HFFc6 (cell line): ENCODE results near the gene SUSD6. TPM values are rescaled to one million over a fixed set of nuclear protein-coding genes. Genes with fewer than 3 reads are reported as not detected.

Experiments used
- DNase-seq: peaks from one replicate; pipeline ENCODE4 v3.0.0-alpha.2; 2018
- H3K27ac Mint-ChIP-seq: 2 replicates; pipeline ENCODE4 v1.8.0; 2020; ENCODE audit warnings: mild to moderate bottlenecking, mixed read lengths
- H3K27me3 Mint-ChIP-seq: 2 replicates; pipeline ENCODE4 v1.8.0; 2021; ENCODE audit warnings: mild to moderate bottlenecking, moderate library complexity, mixed read lengths; ENCODE audit not compliant: insufficient read depth
- H3K36me3 Mint-ChIP-seq: 2 replicates; pipeline ENCODE4 v1.8.0; 2021; ENCODE audit warnings: low read depth, mixed read lengths
- H3K4me1 Mint-ChIP-seq: 2 replicates; pipeline ENCODE4 v1.8.0; 2020; ENCODE audit warnings: low read depth, mixed read lengths
- H3K4me3 Mint-ChIP-seq: 2 replicates; pipeline ENCODE4 v1.8.0; 2020; ENCODE audit warnings: mild to moderate bottlenecking, moderate library complexity, mixed read lengths
- H3K9me3 Mint-ChIP-seq: 2 replicates; pipeline ENCODE4 v1.8.0; 2020; ENCODE audit warnings: mild to moderate bottlenecking, mixed read lengths
- CTCF ChIP-seq: fragments of 200-600 bp; sonication (generic); IDR thresholded peaks from 2 replicates; pipeline ENCODE4 v1.5.0; 2021; ENCODE audit warnings: antibody characterized with exemption, mild to moderate bottlenecking
- long read RNA-seq: library from polyadenylated mRNA; unstranded; transcript quantifications from one replicate; pipeline ENCODE4 v2.0.0, GENCODE V29; 2019
- total RNA-seq, 6 experiments: library from RNA; stranded (reverse); fragmentation: NEBNext Ultra II Directional; extraction: Animal tissue kit (Norgen Biotek cat#: 25700); gene quantifications; 2 replicates in 1 of 6; 3 replicates in 5 of 6; pipeline ENCODE4 v1.2.3, GENCODE V29; 2021

The SUSD6 gene
- total RNA-seq: 10 to 100 TPM; 15.8 to 21.8 (median 17.9) TPM
- long read RNA-seq, full-length matches to known transcripts: 2 of 21 reads
- long read RNA-seq, partial matches to known transcripts: 1 of 21 reads
- long read RNA-seq, other reads (novel, unspliced or antisense): 18 of 21 reads

GRCh38 chr14:69611172-69612013 is at the start of gene SUSD6:
Gene SUSD6, plus strand, starts transcription at chr14:69611596. Its CDS starts 46,997 bp downstream, at chr14:69658593.
- DNase-seq: peak; percentile 77
- H3K4me1 Mint-ChIP-seq: peaks cover 50% of the 10 kb centered on the region
- TF ChIP-seq CTCF: no peak
- no peaks in the 10 kb centered on the region for H3K36me3 Mint-ChIP-seq
- H3K27me3 Mint-ChIP-seq: no peaks in the 10 kb centered on the region; the same call in 1 of the 2 replicates
- no peaks in the 10 kb centered on the region for H3K9me3 Mint-ChIP-seq
- H3K4me3 Mint-ChIP-seq: peak within 1 kb of the TSS; percentile 96
- peak within 1 kb of the TSS; percentile 96 for H3K27ac Mint-ChIP-seq

GRCh38 chr14:69561893-69562292 is 49.5 kb upstream of the SUSD6 start:
- Mint-ChIP-seq H3K9me3 (no peaks in the 10 kb centered on the region), H3K36me3 (no peaks in the 10 kb centered on the region), H3K27ac (no peak overlapping the region), H3K4me1 (no peaks in the 10 kb centered on the region), H3K27me3 (peaks cover 51% of the 10 kb centered on the region), H3K4me3 (no peak overlapping the region)
- TF ChIP-seq CTCF: no peak
- no peak for DNase-seq

- Mint-ChIP-seq H3K27me3 (peaks cover 54% of the 10 kb centered on the region), H3K9me3 (no peaks in the 10 kb centered on the region), H3K4me1 (no peaks in the 10 kb centered on the region), H3K27ac (no peak overlapping the region), H3K4me3 (no peak overlapping the region), H3K36me3 (no peaks in the 10 kb centered on the region)
- DNase-seq: no peak
- TF ChIP-seq CTCF: no peak
These were observed 43.8 kb upstream of the SUSD6 start for GRCh38 chr14:69567563-69567962.

- no peaks in the 10 kb centered on the region for H3K36me3 Mint-ChIP-seq
- H3K27me3 Mint-ChIP-seq: peaks cover 56% of the 10 kb centered on the region
- no peak for TF ChIP-seq CTCF
- H3K4me3 Mint-ChIP-seq: no peak overlapping the region
- no peak overlapping the region for H3K27ac Mint-ChIP-seq
- DNase-seq: no peak
- H3K4me1 Mint-ChIP-seq: peaks cover 6% of the 10 kb centered on the region
- no peaks in the 10 kb centered on the region for H3K9me3 Mint-ChIP-seq
These were observed 41.5 kb upstream of the SUSD6 start for GRCh38 chr14:69569859-69570258.

GRCh38 chr14:69570836-69571330 is 40.5 kb upstream of the SUSD6 start:
- no peaks in the 10 kb centered on the region for H3K9me3 Mint-ChIP-seq
- no peaks in the 10 kb centered on the region for H3K36me3 Mint-ChIP-seq
- H3K4me1 Mint-ChIP-seq: peaks cover 6% of the 10 kb centered on the region
- H3K4me3 Mint-ChIP-seq: no peak overlapping the region
- H3K27me3 Mint-ChIP-seq: peaks cover 59% of the 10 kb centered on the region
- TF ChIP-seq CTCF: no peak
- DNase-seq: no peak
- H3K27ac Mint-ChIP-seq: no peak overlapping the region
